Transverse colon (tissue), 4 donors: ENCODE measurements around the gene PAX7. TPM values are rescaled to one million over a fixed set of nuclear protein-coding genes. Genes with fewer than 3 reads are reported as not detected.

ENCODE experiments used
- DNase-seq: peaks from one replicate; pipeline ENCODE4 v3.0.0-alpha.2; 2019
- H3K27ac ChIP-seq, 4 donors: fragments of 200-600 bp; sonication (generic); 2 replicates each; pipeline ENCODE4 v1.5.1; 2016 to 2018; ENCODE audit warnings: inconsistent platforms in 4 of 4
- H3K27me3 ChIP-seq: fragments of 200-600 bp; sonication (generic); 2 replicates; pipeline ENCODE4 v1.5.1; 2017; ENCODE audit warnings: inconsistent platforms
- H3K36me3 ChIP-seq, 4 donors: fragments of 200-600 bp; sonication (generic); 2 replicates each; pipeline ENCODE4 v1.5.1; 2017 to 2019; ENCODE audit warnings: inconsistent platforms in 4 of 4
- H3K4me1 ChIP-seq, 4 donors: fragments of 200-600 bp; sonication (generic); 2 replicates each; pipeline ENCODE4 v1.5.1; 2017 to 2020; ENCODE audit warnings: inconsistent platforms in 4 of 4
- H3K4me3 ChIP-seq, 4 donors: fragments of 200-600 bp; sonication (generic); 1 replicate in 1 of 4; 2 replicates in 3 of 4; pipeline versions ENCODE4 v1.5.1 to v1.6.1; 2017 to 2019; ENCODE audit warnings: inconsistent platforms in 4 of 4
- H3K9me3 ChIP-seq, 2 donors: fragments of 200-600 bp; sonication (generic); 2 replicates each; pipeline ENCODE4 v1.5.1; 2017 to 2019; ENCODE audit warnings: inconsistent platforms in 2 of 2
- EP300 ChIP-seq: sonication (generic); formaldehyde crosslinking; IDR thresholded peaks from one replicate; pipeline ENCODE4 v1.6.1; 2017; ENCODE audit warnings: antibody characterized with exemption, low read depth
- POLR2A ChIP-seq: fragments of 450-650 bp; IDR thresholded peaks from one replicate; pipeline ENCODE4 v1.6.1; 2016; ENCODE audit warnings: antibody characterized with exemption, mild to moderate bottlenecking, moderate library complexity
- POLR2AphosphoS5 ChIP-seq, 3 donors: sonication (generic); formaldehyde crosslinking; IDR thresholded peaks; one replicate each; pipeline ENCODE4 v1.6.1; 2016; ENCODE audit warnings: antibody characterized with exemption in 3 of 3
- WGBS, 2 donors: methylation state at CpG; one replicate each; pipeline ENCODE4 v1.1.5; 2018; ENCODE audit warnings: low coverage in 1 of 2; 5-methylcytosine and 5-hydroxymethylcytosine counted together
- in situ Hi-C, 4 donors: fragments of 200-750 bp; cut with MboI; loops; one replicate each; pipeline versions ENCODE4 v1.15.0 to v1.15.1; 2017; ENCODE audit warnings: low sequenced_read_pairs in 3 of 4, low pct_ligation_motif_present in 1 of 4, low pct_unique_long_range_greater_than_20kb in 1 of 4
- intact Hi-C: fragments of 100-400 bp; cut with DNase I; formaldehyde crosslinking; loops from one replicate; pipeline ENCODE4 v1.15.1; 2023; ENCODE audit warnings: low total_unique reads
- total RNA-seq, 4 donors: library from RNA; depleted of rRNA; stranded (reverse); fragments of >200 nt; gene quantifications; one replicate each; pipeline ENCODE4 v1.1.0, GENCODE V29; 2016
- TF ChIP-seq, protein P1 (sequence below), 5 experiments: fragments of 200-600 bp in 3 of 5; fragments of 450-650 bp in 2 of 5; sonication (generic) in 3 of 5; IDR thresholded peaks; 1 replicate in 2 of 5; 2 replicates in 3 of 5; pipeline ENCODE4 v1.5.1; 2016 to 2017; ENCODE audit warnings: antibody characterized with exemption in 5 of 5, inconsistent platforms in 3 of 5, mild to moderate bottlenecking in 2 of 5, moderate library complexity in 1 of 5

PAX7 gene
- total RNA-seq, 4 donors from 2014 or later = not detected

- TF ChIP-seq, protein P1, sequence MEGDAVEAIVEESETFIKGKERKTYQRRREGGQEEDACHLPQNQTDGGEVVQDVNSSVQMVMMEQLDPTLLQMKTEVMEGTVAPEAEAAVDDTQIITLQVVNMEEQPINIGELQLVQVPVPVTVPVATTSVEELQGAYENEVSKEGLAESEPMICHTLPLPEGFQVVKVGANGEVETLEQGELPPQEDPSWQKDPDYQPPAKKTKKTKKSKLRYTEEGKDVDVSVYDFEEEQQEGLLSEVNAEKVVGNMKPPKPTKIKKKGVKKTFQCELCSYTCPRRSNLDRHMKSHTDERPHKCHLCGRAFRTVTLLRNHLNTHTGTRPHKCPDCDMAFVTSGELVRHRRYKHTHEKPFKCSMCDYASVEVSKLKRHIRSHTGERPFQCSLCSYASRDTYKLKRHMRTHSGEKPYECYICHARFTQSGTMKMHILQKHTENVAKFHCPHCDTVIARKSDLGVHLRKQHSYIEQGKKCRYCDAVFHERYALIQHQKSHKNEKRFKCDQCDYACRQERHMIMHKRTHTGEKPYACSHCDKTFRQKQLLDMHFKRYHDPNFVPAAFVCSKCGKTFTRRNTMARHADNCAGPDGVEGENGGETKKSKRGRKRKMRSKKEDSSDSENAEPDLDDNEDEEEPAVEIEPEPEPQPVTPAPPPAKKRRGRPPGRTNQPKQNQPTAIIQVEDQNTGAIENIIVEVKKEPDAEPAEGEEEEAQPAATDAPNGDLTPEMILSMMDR (IDR thresholded peaks at IDR 0.05) = no peak
- TF ChIP-seq POLR2A = no peak
- no peak for TF ChIP-seq EP300
- TF ChIP-seq POLR2AphosphoS5 (IDR thresholded peaks at IDR 0.05) = no peak
- no peak overlapping the region for H3K4me3 ChIP-seq
- peaks cover 89% of the 10 kb centered on the region for H3K27me3 ChIP-seq
- in situ Hi-C loops = no loop called here
- no peaks in the 10 kb centered on the region for H3K4me1 ChIP-seq
- WGBS, 2 donors = 40 to 66% methylated on average over 1 to 6 of the region's 7 CpGs
- no peaks in the 10 kb centered on the region for H3K36me3 ChIP-seq
- H3K27ac ChIP-seq = no peak overlapping the region
- no peaks in the 10 kb centered on the region for H3K9me3 ChIP-seq
- no peak for DNase-seq
- intact Hi-C loops = no loop called here
These were observed 16.4 kb upstream of the PAX7 start for GRCh38 chr1:18614069-18614735.

GRCh38 chr1:18618546-18619466, 11.8 kb upstream of the PAX7 start:
- H3K27me3 ChIP-seq = peaks cover 95% of the 10 kb centered on the region
- H3K36me3 ChIP-seq = no peaks in the 10 kb centered on the region
- 56 to 69% methylated on average over 5 to 10 of the region's 10 CpGs for WGBS, 2 donors
- no peaks in the 10 kb centered on the region for H3K9me3 ChIP-seq
- DNase-seq = no peak
- no peak overlapping the region for H3K4me3 ChIP-seq
- in situ Hi-C loops = no loop called here
- no peak for TF ChIP-seq POLR2AphosphoS5 (IDR thresholded peaks at IDR 0.05)
- TF ChIP-seq, protein P1 (IDR thresholded peaks at IDR 0.05) = no peak
- no peak for TF ChIP-seq POLR2A
- no peak for TF ChIP-seq EP300
- intact Hi-C loops = no loop called here
- H3K4me1 ChIP-seq = no peaks in the 10 kb centered on the region
- no peak overlapping the region for H3K27ac ChIP-seq

DNA sequence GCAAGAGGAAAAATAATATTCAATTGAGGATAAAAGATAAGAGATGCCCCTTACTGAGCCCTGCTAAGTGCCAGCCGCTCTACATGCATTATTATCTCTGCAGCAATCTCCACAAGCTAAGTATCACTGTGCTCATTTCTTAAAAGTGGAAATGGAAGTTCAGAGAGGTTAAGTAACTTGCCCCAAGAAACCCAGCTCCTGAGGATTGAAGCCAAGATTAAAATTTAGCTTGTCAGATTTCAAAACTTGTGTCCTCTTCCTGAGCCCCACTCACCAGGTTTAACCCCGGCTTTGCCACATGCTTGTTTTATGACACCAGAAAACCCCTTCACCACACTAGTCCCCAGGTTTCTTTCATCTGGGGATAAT, 11.2 kb upstream of the PAX7 start:
- 63 to 68% methylated on average over 2 of the region's 2 CpGs for WGBS, 2 donors
- H3K36me3 ChIP-seq = no peaks in the 10 kb centered on the region
- DNase-seq = no peak
- peaks cover 95% of the 10 kb centered on the region for H3K27me3 ChIP-seq
- no peak for TF ChIP-seq POLR2AphosphoS5 (IDR thresholded peaks at IDR 0.05)
- TF ChIP-seq EP300 = no peak
- TF ChIP-seq, protein P1 (IDR thresholded peaks at IDR 0.05) = no peak
- no peak overlapping the region for H3K4me3 ChIP-seq
- no peak overlapping the region for H3K27ac ChIP-seq
- intact Hi-C loops = no loop called here
- no peaks in the 10 kb centered on the region for H3K9me3 ChIP-seq
- in situ Hi-C loops = no loop called here
- H3K4me1 ChIP-seq = no peaks in the 10 kb centered on the region

DNA sequence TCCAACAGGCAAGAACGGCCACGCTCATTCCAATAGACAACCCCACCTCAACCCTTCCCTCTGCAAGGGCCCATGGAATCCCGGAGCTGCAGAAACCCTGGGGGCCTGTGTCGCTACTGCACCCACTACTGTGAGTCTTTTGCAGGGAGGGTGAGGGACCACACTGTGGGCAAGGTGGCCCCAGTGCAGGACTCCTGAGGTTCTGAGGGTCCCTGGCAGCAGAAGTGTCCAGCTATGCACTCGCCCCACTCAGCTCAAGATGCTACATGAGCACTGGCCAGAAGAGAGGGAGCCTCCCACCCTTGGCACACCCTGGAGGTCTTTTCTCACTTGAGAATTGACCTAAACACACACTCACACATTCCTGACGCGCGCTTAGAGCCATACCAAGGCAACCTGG, 2.1 kb upstream of the PAX7 start:
- Histone ChIP-seq H3K4me1 (peaks cover 0 to 10% (median 8%) of the 10 kb centered on the region in 4 donors), H3K27ac (no peak overlapping the region), H3K4me3 (no peak overlapping the region), H3K36me3 (no peaks in the 10 kb centered on the region), H3K27me3 (peaks cover 100% of the 10 kb centered on the region), H3K9me3 (no peaks in the 10 kb centered on the region)
- 80% methylated on average over 8 of the region's 8 CpGs; no CpG with 5 or more reads in 1 of the 2 donors for WGBS, 2 donors
- intact Hi-C loops (no loop called here), in situ Hi-C loops (no loop called here)
- no peak for DNase-seq
- TF ChIP-seq POLR2A = no peak
- TF ChIP-seq, protein P1 (IDR thresholded peaks at IDR 0.05) = no peak
- no peak for TF ChIP-seq POLR2AphosphoS5 (IDR thresholded peaks at IDR 0.05)
- no peak for TF ChIP-seq EP300
